ENCODE data around the gene RSPRY1.

The RSPRY1 gene

DNA sequence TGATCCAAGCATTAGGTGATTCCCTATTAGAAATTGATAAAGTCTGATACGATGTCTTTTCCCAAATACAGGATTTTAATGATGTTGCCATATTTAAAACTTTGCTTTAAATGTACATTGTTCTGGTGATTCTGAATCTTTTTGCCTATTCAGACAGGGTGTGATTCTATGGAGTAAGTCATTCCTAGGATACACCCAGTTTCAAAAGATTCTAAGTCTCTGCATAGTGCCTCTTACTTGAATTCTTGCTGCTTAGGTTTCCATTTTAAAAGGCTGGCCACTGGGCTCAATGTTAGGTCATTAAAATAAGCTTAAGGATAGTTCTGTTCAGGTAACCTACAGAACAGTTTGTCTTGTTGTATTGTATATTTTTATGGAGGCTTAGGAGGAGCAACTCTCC lies 36.9 kb downstream of the RSPRY1 start:
- TF ChIP-seq CTCF (IDR thresholded peaks at IDR 0.05; ENCODE audit: insufficient read depth, low read depth, low read length, missing control alignments): no peak
- DNase-seq (ENCODE audit: low read depth): no peak
- no peak overlapping the region for H3K4me3 ChIP-seq (ENCODE audit: low read depth, low read length)

- TF ChIP-seq CTCF (IDR thresholded peaks at IDR 0.05; ENCODE audit: insufficient read depth, low read depth, low read length, missing control alignments): no peak
- DNase-seq (ENCODE audit: low read depth): no peak
- no peak overlapping the region for H3K4me3 ChIP-seq (ENCODE audit: low read depth, low read length)
Observed at GRCh38 chr16:57224651-57225335, 38.7 kb downstream of the RSPRY1 start.

- TF ChIP-seq CTCF (IDR thresholded peaks at IDR 0.05; ENCODE audit: insufficient read depth, low read depth, low read length, missing control alignments): no peak
- DNase-seq (ENCODE audit: low read depth): no peak
- H3K4me3 ChIP-seq (ENCODE audit: low read depth, low read length): no peak overlapping the region
Observed at GRCh38 chr16:57225978-57226377, 39.8 kb downstream of the RSPRY1 start.

DNA sequence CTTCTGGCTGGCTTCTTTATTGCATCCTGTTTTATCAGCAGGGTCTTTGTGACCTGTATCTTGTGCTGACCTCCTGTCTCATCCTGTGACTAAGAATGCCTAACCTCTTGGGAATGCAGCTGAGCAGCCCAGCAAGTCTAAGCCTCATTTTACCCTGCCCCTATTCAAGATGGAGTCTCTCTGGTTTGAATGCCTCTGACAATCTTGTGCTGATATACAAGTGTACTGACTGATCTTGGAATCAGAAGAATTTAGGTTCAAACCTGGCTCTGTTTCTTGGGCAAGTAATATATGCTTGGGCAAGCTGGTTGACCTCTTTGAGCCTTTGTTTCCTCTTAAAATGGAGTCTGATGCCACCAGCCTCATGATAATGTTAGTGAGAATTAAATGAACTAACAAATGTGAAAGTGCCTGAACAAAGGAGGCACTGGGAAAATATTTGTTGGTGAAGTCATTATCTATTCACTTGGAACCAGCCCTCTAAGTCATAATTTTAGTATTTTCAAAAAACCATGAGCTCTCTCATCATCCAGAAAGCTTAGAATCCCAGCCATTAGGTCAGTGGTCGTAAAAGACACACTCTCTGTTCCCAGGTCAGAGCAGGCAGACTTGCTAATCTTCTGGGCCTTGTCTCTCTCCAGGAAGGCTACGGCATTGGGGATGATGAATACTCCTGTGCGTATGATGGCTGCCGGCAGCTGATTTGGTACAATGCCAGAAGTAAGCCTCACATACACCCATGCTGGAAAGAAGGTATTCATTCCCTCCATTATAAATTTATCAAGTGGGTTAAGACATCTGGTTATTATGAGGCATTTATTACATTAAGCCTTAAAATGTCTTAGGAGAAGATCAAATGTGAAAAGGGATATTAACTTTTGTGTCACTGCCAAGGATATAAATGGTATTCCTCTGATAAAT lies 40.8 kb downstream of the RSPRY1 start:
- DNase-seq (ENCODE audit: low read depth): no peak
- TF ChIP-seq CTCF (IDR thresholded peaks at IDR 0.05; ENCODE audit: insufficient read depth, low read depth, low read length, missing control alignments): no peak
- H3K4me3 ChIP-seq (ENCODE audit: low read depth, low read length): no peak overlapping the region

- no peak overlapping the region for H3K4me3 ChIP-seq (ENCODE audit: low read depth, low read length)
- no peak for DNase-seq (ENCODE audit: low read depth)
- TF ChIP-seq CTCF (IDR thresholded peaks at IDR 0.05; ENCODE audit: insufficient read depth, low read depth, low read length, missing control alignments): no peak
Observed at GRCh38 chr16:57229079-57229478, 43.0 kb downstream of the RSPRY1 start.

DNA sequence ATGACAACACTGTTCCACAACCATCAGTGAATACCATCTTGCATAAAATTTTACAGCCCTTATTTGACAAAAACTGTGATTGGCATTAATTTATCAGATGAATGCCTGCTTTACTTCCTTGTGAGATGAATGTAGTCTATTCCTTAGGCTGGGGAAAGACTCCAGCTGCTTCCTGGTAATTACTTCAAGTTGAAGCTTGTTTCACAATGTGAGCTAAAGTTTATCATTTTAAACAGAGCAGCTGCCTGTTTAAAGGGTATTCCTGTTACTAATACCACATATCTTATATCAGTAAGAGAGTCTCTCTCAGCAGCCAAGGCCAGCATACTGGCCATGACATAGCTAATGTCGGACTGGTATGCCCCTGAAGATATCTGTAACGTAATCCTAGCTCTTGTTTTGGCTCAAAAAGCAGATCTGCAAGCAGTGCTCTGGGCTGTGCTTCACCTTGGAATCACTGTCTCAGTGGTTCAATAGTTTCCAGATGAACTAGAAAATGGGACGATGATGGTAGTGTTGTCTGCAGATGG lies 45.8 kb downstream of the RSPRY1 start:
- no peak for DNase-seq (ENCODE audit: low read depth)
- H3K4me3 ChIP-seq (ENCODE audit: low read depth, low read length): no peak overlapping the region
- TF ChIP-seq CTCF (IDR thresholded peaks at IDR 0.05; ENCODE audit: insufficient read depth, low read depth, low read length, missing control alignments): no peak

All from GM12865 (cell line).